Brain microvascular endothelial cell (primary cell): ENCODE results near the gene TBC1D24.
A peak's percentile ranks its signal among the peaks of the same experiment; 100 is the strongest.

Source experiments
- DNase-seq: peaks from one replicate; pipeline ENCODE4 v3.0.0-alpha.2; 2020
- H3K27ac ChIP-seq: fragments of 250-450 bp; sonication (Bioruptor Pico); 2 replicates; pipeline ENCODE4 v1.5.1; 2020; ENCODE audit warnings: mild to moderate bottlenecking, moderate library complexity
- H3K27me3 ChIP-seq: fragments of 250-450 bp; sonication (Bioruptor Pico); replicated peaks from 2 replicates; pipeline ENCODE4 v1.5.1; 2020; ENCODE audit warnings: mild to moderate bottlenecking
- H3K36me3 ChIP-seq: fragments of 250-450 bp; sonication (Bioruptor Pico); replicated peaks from 2 replicates; pipeline ENCODE4 v1.5.1; 2020; ENCODE audit warnings: mild to moderate bottlenecking
- H3K4me3 ChIP-seq: 2 replicates; pipeline ENCODE4 v1.5.1; 2011; ENCODE audit warnings: low read depth, mild to moderate bottlenecking, control low read depth, low read length, moderate library complexity
- in situ Hi-C: cut with HindIII; loops from 2 replicates; pipeline ENCODE4 v1.10.0; 2017; ENCODE audit warnings: low sequenced_read_pairs, low pct_ligation_motif_present
- TF ChIP-seq, protein P1 (sequence below): IDR thresholded peaks from 2 replicates; pipeline ENCODE4 v1.5.1; 2011; ENCODE audit warnings: low read depth, mild to moderate bottlenecking, moderate library complexity, low read length, control low read depth, inconsistent platforms; ENCODE audit errors: missing control alignments

The TBC1D24 gene

DNA sequence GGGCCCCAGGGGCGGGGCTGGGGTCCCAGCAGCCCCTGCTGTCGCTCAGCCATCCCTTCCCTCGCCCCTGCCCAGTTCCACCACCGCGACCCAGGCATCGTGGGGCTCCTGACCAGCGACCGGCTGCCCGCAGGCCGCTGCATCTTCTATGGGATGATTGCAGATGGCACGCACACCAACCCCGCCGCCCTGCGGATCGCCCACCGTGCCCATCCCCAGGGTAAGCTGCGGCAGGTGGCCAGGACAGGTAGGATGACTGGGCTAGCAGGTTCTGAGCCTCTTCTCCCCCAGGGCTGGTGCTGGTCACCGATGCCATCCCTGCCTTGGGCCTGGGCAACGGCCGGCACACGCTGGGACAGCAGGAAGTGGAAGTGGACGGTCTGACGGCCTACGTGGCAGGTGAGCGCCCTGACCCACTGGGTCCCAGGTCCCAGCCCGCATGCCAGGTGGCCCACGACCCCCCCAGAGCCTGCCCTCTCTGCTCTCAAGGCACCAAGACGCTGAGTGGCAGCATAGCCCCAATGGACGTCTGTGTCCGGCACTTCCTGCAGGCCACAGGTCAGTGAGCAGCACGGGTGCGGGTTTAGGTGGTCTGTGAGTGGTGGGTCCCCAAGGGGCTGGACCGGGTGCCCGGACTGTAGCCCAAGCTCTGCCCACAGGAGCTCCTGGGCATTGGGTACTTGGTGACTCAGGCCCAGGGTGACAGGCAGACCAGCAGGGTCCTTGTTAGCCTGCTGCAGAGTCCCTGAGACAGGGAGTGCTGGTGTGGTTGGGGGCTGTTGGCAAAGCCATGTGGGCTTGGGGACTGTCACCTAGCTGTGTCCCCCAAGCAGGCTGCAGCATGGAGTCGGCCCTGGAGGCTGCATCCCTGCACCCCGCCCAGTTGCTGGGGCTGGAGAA, 53.5 kb downstream of the TBC1D24 start:
- in situ Hi-C loops: no loop called here
- no peak for DNase-seq
- TF ChIP-seq, protein P1, sequence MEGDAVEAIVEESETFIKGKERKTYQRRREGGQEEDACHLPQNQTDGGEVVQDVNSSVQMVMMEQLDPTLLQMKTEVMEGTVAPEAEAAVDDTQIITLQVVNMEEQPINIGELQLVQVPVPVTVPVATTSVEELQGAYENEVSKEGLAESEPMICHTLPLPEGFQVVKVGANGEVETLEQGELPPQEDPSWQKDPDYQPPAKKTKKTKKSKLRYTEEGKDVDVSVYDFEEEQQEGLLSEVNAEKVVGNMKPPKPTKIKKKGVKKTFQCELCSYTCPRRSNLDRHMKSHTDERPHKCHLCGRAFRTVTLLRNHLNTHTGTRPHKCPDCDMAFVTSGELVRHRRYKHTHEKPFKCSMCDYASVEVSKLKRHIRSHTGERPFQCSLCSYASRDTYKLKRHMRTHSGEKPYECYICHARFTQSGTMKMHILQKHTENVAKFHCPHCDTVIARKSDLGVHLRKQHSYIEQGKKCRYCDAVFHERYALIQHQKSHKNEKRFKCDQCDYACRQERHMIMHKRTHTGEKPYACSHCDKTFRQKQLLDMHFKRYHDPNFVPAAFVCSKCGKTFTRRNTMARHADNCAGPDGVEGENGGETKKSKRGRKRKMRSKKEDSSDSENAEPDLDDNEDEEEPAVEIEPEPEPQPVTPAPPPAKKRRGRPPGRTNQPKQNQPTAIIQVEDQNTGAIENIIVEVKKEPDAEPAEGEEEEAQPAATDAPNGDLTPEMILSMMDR: no peak
- H3K27ac ChIP-seq: no peak overlapping the region
- H3K27me3 ChIP-seq: no peaks in the 10 kb centered on the region
- peaks cover 38% of the 10 kb centered on the region for H3K36me3 ChIP-seq
- H3K4me3 ChIP-seq: no peak overlapping the region

- H3K36me3 ChIP-seq: peaks cover 32% of the 10 kb centered on the region
- no peak for DNase-seq
- in situ Hi-C loops: no loop called here
- no peak overlapping the region for H3K27ac ChIP-seq
- no peaks in the 10 kb centered on the region for H3K27me3 ChIP-seq
- TF ChIP-seq, protein P1: peak; percentile 20
- H3K4me3 ChIP-seq: no peak overlapping the region
Measured at GRCh38 chr16:2529061-2529931, 54.4 kb downstream of the TBC1D24 start.

GRCh38 chr16:2529961-2530628, 55.2 kb downstream of the TBC1D24 start:
- Histone ChIP-seq H3K4me3 (no peak overlapping the region), H3K27ac (no peak overlapping the region), H3K27me3 (no peaks in the 10 kb centered on the region), H3K36me3 (peaks cover 25% of the 10 kb centered on the region)
- DNase-seq: no peak
- in situ Hi-C loops: no loop called here
- TF ChIP-seq, protein P1: no peak

GRCh38 chr16:2530629-2531318, 55.8 kb downstream of the TBC1D24 start:
- Histone ChIP-seq H3K4me3 (no peak overlapping the region), H3K36me3 (peaks cover 25% of the 10 kb centered on the region)

DNA sequence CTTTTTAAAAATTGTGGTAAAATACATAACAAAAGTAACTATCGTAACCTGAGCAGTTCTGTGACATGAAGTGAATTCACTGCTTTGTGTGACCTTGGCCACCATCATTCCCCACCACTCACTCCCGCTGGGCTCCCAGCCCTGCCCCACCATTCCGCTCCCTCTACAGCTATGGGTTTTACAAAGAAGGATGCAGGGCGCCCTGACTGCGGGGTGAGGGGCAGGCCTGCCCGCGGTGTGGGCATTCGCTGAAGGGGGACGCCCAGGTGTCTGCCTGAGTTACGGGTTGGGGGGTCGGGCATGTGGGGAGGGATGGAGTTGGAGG, 56.4 kb downstream of the TBC1D24 start, which contains the start of gene CEMP1:
CEMP1 (minus strand) TSS at position 38 of the 325 bp plus-strand sequence. CDS start 335 bp downstream, outside the sequence.
- in situ Hi-C loops: no loop called here
- Histone ChIP-seq H3K27me3 (no peaks in the 10 kb centered on the region), H3K27ac (peak within 1 kb of the TSS; percentile 41), H3K4me3 (peak within 1 kb of the TSS; percentile 62), H3K36me3 (peaks cover 21% of the 10 kb centered on the region)
- TF ChIP-seq, protein P1: no peak
- DNase-seq: no peak

More at GRCh38 chr16:2530629-2531318, 55.8 kb downstream of the TBC1D24 start:
- no peak for DNase-seq
- in situ Hi-C loops: no loop called here
- Histone ChIP-seq H3K27me3 (no peaks in the 10 kb centered on the region), H3K27ac (no peak overlapping the region)
- TF ChIP-seq, protein P1: no peak
